ENCODE results near the gene CNNM1. TPM values are rescaled to one million over a fixed set of nuclear protein-coding genes. Genes with fewer than 3 reads are reported as not detected.

Gene CNNM1
- total and polyA plus RNA-seq, 2 experiments from 2014 or later = 2.2 to 3.8 TPM

GRCh38 chr10:99375426-99375825 lies 46.3 kb downstream of the CNNM1 start:
- Histone ChIP-seq H3K79me2 (no peaks in the 10 kb centered on the region), H3K9me3 (ENCODE audit: low read depth) (no peaks in the 10 kb centered on the region), H4K20me1 (ENCODE audit: insufficient read depth, poor library complexity, severe bottlenecking) (no peaks in the 10 kb centered on the region), H3K36me3 (replicated peaks; ENCODE audit: insufficient read depth, low read depth) (no peaks in the 10 kb centered on the region), H3K27ac (no peak overlapping the region), H3K27me3 (no peaks in the 10 kb centered on the region), H3K4me2 (no peak overlapping the region), H3K4me3 (no peak overlapping the region), H2AFZ (no peak overlapping the region), H3K4me1 (ENCODE audit: insufficient read depth) (no peaks in the 10 kb centered on the region), H3K9me2 (replicated peaks; ENCODE audit: insufficient read depth) (no peaks in the 10 kb centered on the region)
- DNase-seq (ENCODE audit: low spot score) = no peak
- TF ChIP-seq, protein P1, sequence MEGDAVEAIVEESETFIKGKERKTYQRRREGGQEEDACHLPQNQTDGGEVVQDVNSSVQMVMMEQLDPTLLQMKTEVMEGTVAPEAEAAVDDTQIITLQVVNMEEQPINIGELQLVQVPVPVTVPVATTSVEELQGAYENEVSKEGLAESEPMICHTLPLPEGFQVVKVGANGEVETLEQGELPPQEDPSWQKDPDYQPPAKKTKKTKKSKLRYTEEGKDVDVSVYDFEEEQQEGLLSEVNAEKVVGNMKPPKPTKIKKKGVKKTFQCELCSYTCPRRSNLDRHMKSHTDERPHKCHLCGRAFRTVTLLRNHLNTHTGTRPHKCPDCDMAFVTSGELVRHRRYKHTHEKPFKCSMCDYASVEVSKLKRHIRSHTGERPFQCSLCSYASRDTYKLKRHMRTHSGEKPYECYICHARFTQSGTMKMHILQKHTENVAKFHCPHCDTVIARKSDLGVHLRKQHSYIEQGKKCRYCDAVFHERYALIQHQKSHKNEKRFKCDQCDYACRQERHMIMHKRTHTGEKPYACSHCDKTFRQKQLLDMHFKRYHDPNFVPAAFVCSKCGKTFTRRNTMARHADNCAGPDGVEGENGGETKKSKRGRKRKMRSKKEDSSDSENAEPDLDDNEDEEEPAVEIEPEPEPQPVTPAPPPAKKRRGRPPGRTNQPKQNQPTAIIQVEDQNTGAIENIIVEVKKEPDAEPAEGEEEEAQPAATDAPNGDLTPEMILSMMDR (IDR thresholded peaks at IDR 0.05; ENCODE audit: poor library complexity) = no peak
- no peak for TF ChIP-seq EZH2 (IDR thresholded peaks at IDR 0.05; ENCODE audit: borderline replicate concordance)
- TF ChIP-seq EZH2phosphoT487 (IDR thresholded peaks at IDR 0.05; ENCODE audit: low read depth, severe bottlenecking, unreplicated experiment) = no peak

- H3K36me3 ChIP-seq (replicated peaks; ENCODE audit: insufficient read depth, low read depth) = no peaks in the 10 kb centered on the region
- TF ChIP-seq, protein P1 (IDR thresholded peaks at IDR 0.05; ENCODE audit: poor library complexity) = no peak
- TF ChIP-seq EZH2 (IDR thresholded peaks at IDR 0.05; ENCODE audit: borderline replicate concordance) (no peak), EZH2phosphoT487 (IDR thresholded peaks at IDR 0.05; ENCODE audit: low read depth, severe bottlenecking, unreplicated experiment) (no peak)
- 89% methylated on average over 1 of the region's 1 CpG for WGBS (ENCODE audit: low lambda C conversion rate, missing lambda C conversion rate)
Observed at GRCh38 chr10:99382176-99382575, 53.0 kb downstream of the CNNM1 start.

GRCh38 chr10:99387071-99387470 lies 57.9 kb downstream of the CNNM1 start:
- H3K79me2 ChIP-seq = no peaks in the 10 kb centered on the region
- TF ChIP-seq, protein P1 (IDR thresholded peaks at IDR 0.05; ENCODE audit: poor library complexity) = no peak
- no peak for TF ChIP-seq EZH2phosphoT487 (IDR thresholded peaks at IDR 0.05; ENCODE audit: low read depth, severe bottlenecking, unreplicated experiment)
- no peak for TF ChIP-seq EZH2 (IDR thresholded peaks at IDR 0.05; ENCODE audit: borderline replicate concordance)
- peaks cover 8% of the 10 kb centered on the region for H3K27me3 ChIP-seq
- H2AFZ ChIP-seq = no peak overlapping the region
- H4K20me1 ChIP-seq (ENCODE audit: insufficient read depth, poor library complexity, severe bottlenecking) = no peaks in the 10 kb centered on the region
- no peak overlapping the region for H3K27ac ChIP-seq
- no peaks in the 10 kb centered on the region for H3K4me1 ChIP-seq (ENCODE audit: insufficient read depth)
- H3K4me3 ChIP-seq = no peak overlapping the region
- 89% methylated on average over 4 of the region's 4 CpGs for WGBS (ENCODE audit: low lambda C conversion rate, missing lambda C conversion rate)
- no peaks in the 10 kb centered on the region for H3K9me2 ChIP-seq (replicated peaks; ENCODE audit: insufficient read depth)
- H3K36me3 ChIP-seq (replicated peaks; ENCODE audit: insufficient read depth, low read depth) = no peaks in the 10 kb centered on the region
- no peak overlapping the region for H3K4me2 ChIP-seq
- no peak for DNase-seq (ENCODE audit: low spot score)
- no peaks in the 10 kb centered on the region for H3K9me3 ChIP-seq (ENCODE audit: low read depth)

More at GRCh38 chr10:99382176-99382575, 53.0 kb downstream of the CNNM1 start:
- H3K27ac ChIP-seq = no peak overlapping the region
- no peaks in the 10 kb centered on the region for H3K79me2 ChIP-seq
- DNase-seq (ENCODE audit: low spot score) = no peak
- H3K4me3 ChIP-seq = no peak overlapping the region
- no peaks in the 10 kb centered on the region for H3K4me1 ChIP-seq (ENCODE audit: insufficient read depth)
- peaks cover 8% of the 10 kb centered on the region for H3K27me3 ChIP-seq
- no peak overlapping the region for H2AFZ ChIP-seq
- H3K9me2 ChIP-seq (replicated peaks; ENCODE audit: insufficient read depth) = no peaks in the 10 kb centered on the region
- H3K4me2 ChIP-seq = no peak overlapping the region
- H4K20me1 ChIP-seq (ENCODE audit: insufficient read depth, poor library complexity, severe bottlenecking) = no peaks in the 10 kb centered on the region
- H3K9me3 ChIP-seq (ENCODE audit: low read depth) = no peaks in the 10 kb centered on the region

DNA sequence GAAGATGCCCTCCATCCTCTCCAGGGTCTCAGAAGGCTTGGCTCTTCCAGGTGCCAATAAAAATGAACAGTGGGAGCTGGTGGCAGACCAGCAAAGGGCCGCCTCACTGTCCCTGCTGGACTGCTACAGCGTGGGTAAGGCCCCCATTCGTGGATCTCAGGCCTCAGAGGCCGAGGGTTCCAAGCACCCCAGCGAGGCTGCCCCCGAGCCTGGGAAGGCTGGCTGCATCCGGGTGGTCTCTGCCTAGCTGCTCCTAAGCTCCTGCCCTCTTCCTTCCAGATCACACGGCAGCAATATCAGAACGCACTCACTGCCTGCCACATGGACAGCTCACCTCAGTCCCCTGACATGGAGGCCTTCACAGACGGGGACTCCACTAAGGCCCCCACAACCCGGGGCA lies 58.4 kb downstream of the CNNM1 start:
- H3K36me3 ChIP-seq (replicated peaks; ENCODE audit: insufficient read depth, low read depth) = no peaks in the 10 kb centered on the region
- no peak overlapping the region for H3K4me2 ChIP-seq
- WGBS (ENCODE audit: low lambda C conversion rate, missing lambda C conversion rate) = 91% methylated on average over 11 of the region's 11 CpGs
- H3K27me3 ChIP-seq = peaks cover 8% of the 10 kb centered on the region
- DNase-seq (ENCODE audit: low spot score) = no peak
- H4K20me1 ChIP-seq (ENCODE audit: insufficient read depth, poor library complexity, severe bottlenecking) = no peaks in the 10 kb centered on the region
- no peaks in the 10 kb centered on the region for H3K79me2 ChIP-seq
- H3K9me3 ChIP-seq (ENCODE audit: low read depth) = no peaks in the 10 kb centered on the region
- H3K4me3 ChIP-seq = no peak overlapping the region
- no peak overlapping the region for H2AFZ ChIP-seq
- H3K4me1 ChIP-seq (ENCODE audit: insufficient read depth) = no peaks in the 10 kb centered on the region
- no peak overlapping the region for H3K27ac ChIP-seq
- no peaks in the 10 kb centered on the region for H3K9me2 ChIP-seq (replicated peaks; ENCODE audit: insufficient read depth)
- TF ChIP-seq, protein P1 (IDR thresholded peaks at IDR 0.05; ENCODE audit: poor library complexity) = no peak
- TF ChIP-seq EZH2phosphoT487 (IDR thresholded peaks at IDR 0.05; ENCODE audit: low read depth, severe bottlenecking, unreplicated experiment) (no peak), EZH2 (IDR thresholded peaks at IDR 0.05; ENCODE audit: borderline replicate concordance) (no peak)
